GM23338 (cell line): ENCODE measurements around the gene SYNDIG1. TPM values are rescaled to one million over a fixed set of nuclear protein-coding genes. Genes with fewer than 3 reads are reported as not detected.
A peak's percentile ranks its signal among the peaks of the same experiment; 100 is the strongest.

Experiments
- ATAC-seq: fragments of 200-7000 bp; cut with Tn5 transposase; 3 replicates; pipeline ENCODE4 v1.9.1; 2020
- DNase-seq: peaks from one replicate; pipeline ENCODE4 v3.0.0-alpha.2; 2015; ENCODE audit warnings: low spot score
- H2AFZ ChIP-seq: fragments of 200-600 bp; sonication (generic); 2 replicates; pipeline ENCODE4 v1.8.0; 2016; ENCODE audit warnings: antibody characterized with exemption, mild to moderate bottlenecking, moderate library complexity
- H3F3A ChIP-seq: fragments of 200-600 bp; sonication (generic); replicated peaks from 2 replicates; pipeline ENCODE4 v1.8.0; 2017; ENCODE audit warnings: antibody characterized with exemption, mixed run types, low read depth
- H3K27ac ChIP-seq: fragments of 200-600 bp; sonication (generic); 2 replicates; pipeline ENCODE4 v1.6.1; 2016; ENCODE audit warnings: low read depth
- H3K27me3 ChIP-seq: fragments of 200-600 bp; sonication (generic); 2 replicates; pipeline ENCODE4 v1.8.0; 2016; ENCODE audit warnings: mild to moderate bottlenecking, mixed run types, moderate library complexity; ENCODE audit not compliant: insufficient read depth
- H3K36me3 ChIP-seq: fragments of 200-600 bp; sonication (generic); 2 replicates; pipeline ENCODE4 v1.8.0; 2016; ENCODE audit warnings: mild to moderate bottlenecking; ENCODE audit not compliant: insufficient read depth
- H3K4me1 ChIP-seq: fragments of 200-600 bp; sonication (generic); 2 replicates; pipeline ENCODE4 v1.8.0; 2016; ENCODE audit warnings: mild to moderate bottlenecking, moderate library complexity; ENCODE audit not compliant: insufficient read depth
- H3K4me2 ChIP-seq: fragments of 200-600 bp; sonication (generic); 2 replicates; pipeline ENCODE4 v1.7.1; 2017; ENCODE audit warnings: mixed run types
- H3K4me3 ChIP-seq: fragments of 200-600 bp; sonication (generic); 2 replicates; pipeline ENCODE4 v1.6.1; 2016; ENCODE audit warnings: mixed run types
- H3K79me2 ChIP-seq: fragments of 200-600 bp; sonication (generic); replicated peaks from 2 replicates; pipeline ENCODE4 v1.8.0; 2017; ENCODE audit warnings: mild to moderate bottlenecking; ENCODE audit not compliant: insufficient read depth
- H3K9me2 ChIP-seq: fragments of 200-600 bp; sonication (generic); 2 replicates; pipeline ENCODE4 v1.8.0; 2017; ENCODE audit not compliant: insufficient read depth
- H4K20me1 ChIP-seq: fragments of 200-600 bp; sonication (generic); replicated peaks from 2 replicates; pipeline ENCODE4 v1.8.0; 2017; ENCODE audit warnings: mild to moderate bottlenecking; ENCODE audit not compliant: insufficient read depth
- H3K27ac Mint-ChIP-seq: 2 replicates; pipeline ENCODE4 v1.8.0; 2020; ENCODE audit warnings: inconsistent platforms, mild to moderate bottlenecking, moderate library complexity, mixed read lengths
- H3K27me3 Mint-ChIP-seq: 3 replicates; pipeline ENCODE4 v1.8.0; 2022; ENCODE audit warnings: low read depth, mild to moderate bottlenecking, moderate library complexity, mixed read lengths, inconsistent platforms; ENCODE audit not compliant: insufficient read depth, poor library complexity
- H3K36me3 Mint-ChIP-seq: 3 replicates; pipeline ENCODE4 v1.8.0; 2021; ENCODE audit warnings: low read depth, mild to moderate bottlenecking, inconsistent platforms, moderate library complexity, mixed read lengths
- H3K4me1 Mint-ChIP-seq: 3 replicates; pipeline ENCODE4 v1.8.0; 2020; ENCODE audit warnings: mild to moderate bottlenecking, inconsistent platforms, mixed read lengths
- H3K4me3 Mint-ChIP-seq: 3 replicates; pipeline ENCODE4 v1.8.0; 2021; ENCODE audit warnings: moderate library complexity, mild to moderate bottlenecking, inconsistent platforms, mixed read lengths
- H3K9me3 Mint-ChIP-seq: 3 replicates; pipeline ENCODE4 v1.8.0; 2020; ENCODE audit warnings: moderate library complexity, mild to moderate bottlenecking, inconsistent platforms, mixed read lengths
- CREB1 ChIP-seq: fragments of 250-450 bp; sonication (Bioruptor Pico); IDR thresholded peaks from 2 replicates; pipeline ENCODE4 v1.5.0; 2020; ENCODE audit warnings: low read depth, mild to moderate bottlenecking, moderate library complexity
- CTCF ChIP-seq, 2 experiments: fragments of 200-600 bp in 1 of 2; sonication (generic) in 1 of 2; conservative IDR thresholded peaks; 2 replicates each; pipeline versions ENCODE4 v1.5.1 to v1.6.1; 2016 to 2017; ENCODE audit warnings: antibody characterized with exemption in 2 of 2, low read depth in 2 of 2, mild to moderate bottlenecking in 2 of 2, moderate library complexity in 1 of 2
- JUNB ChIP-seq: IDR thresholded peaks from one replicate; pipeline ENCODE4 v1.6.1; 2016; ENCODE audit warnings: antibody characterized with exemption; ENCODE audit not compliant: unreplicated experiment
- NANOG ChIP-seq: IDR thresholded peaks from 2 replicates; pipeline ENCODE4 v1.6.1; 2016; ENCODE audit warnings: antibody characterized with exemption, borderline replicate concordance
- STAT1 ChIP-seq: IDR thresholded peaks from one replicate; pipeline ENCODE4 v1.6.1; 2016; ENCODE audit warnings: antibody characterized with exemption; ENCODE audit not compliant: unreplicated experiment
- ZNF114 ChIP-seq: fragments of 250-450 bp; sonication (Bioruptor Pico); IDR thresholded peaks from 2 replicates; pipeline ENCODE4 v1.5.0; 2020; ENCODE audit warnings: mild to moderate bottlenecking, moderate library complexity
- ZNF331 ChIP-seq: fragments of 250-450 bp; sonication (Bioruptor Pico); IDR thresholded peaks from 2 replicates; pipeline ENCODE4 v1.5.0; 2020; ENCODE audit warnings: low read depth, mild to moderate bottlenecking, moderate library complexity
- polyA plus RNA-seq: library from polyadenylated mRNA; unstranded; fragments of >200 nt; fragmentation: Nextera tagmentation; extraction: Ambion mirVana; gene quantifications from 2 replicates; pipeline ENCODE4 v1.2.1, GENCODE V29; 2016
- total RNA-seq: library from RNA; depleted of rRNA; stranded (reverse); fragments of >200 nt; shearing (Covaris generic); gene quantifications from 2 replicates; pipeline ENCODE4 v1.2.3, GENCODE V29; 2014
- TF ChIP-seq, protein P1 (sequence below): IDR thresholded peaks from 2 replicates; pipeline ENCODE4 v1.6.1; 2016; ENCODE audit warnings: antibody characterized with exemption
- TF ChIP-seq, protein P2 (sequence below): fragments of 250-450 bp; sonication (Bioruptor Pico); IDR thresholded peaks from 2 replicates; pipeline ENCODE4 v1.5.0; 2020; ENCODE audit warnings: mild to moderate bottlenecking, moderate library complexity
- TF ChIP-seq, protein P3 (sequence below): IDR thresholded peaks from one replicate; pipeline ENCODE4 v1.6.1; 2018; ENCODE audit warnings: antibody characterized with exemption; ENCODE audit not compliant: unreplicated experiment

Gene SYNDIG1
- total and polyA plus RNA-seq, 2 experiments from 2014 or later: 2.8 to 4.8 TPM

DNA sequence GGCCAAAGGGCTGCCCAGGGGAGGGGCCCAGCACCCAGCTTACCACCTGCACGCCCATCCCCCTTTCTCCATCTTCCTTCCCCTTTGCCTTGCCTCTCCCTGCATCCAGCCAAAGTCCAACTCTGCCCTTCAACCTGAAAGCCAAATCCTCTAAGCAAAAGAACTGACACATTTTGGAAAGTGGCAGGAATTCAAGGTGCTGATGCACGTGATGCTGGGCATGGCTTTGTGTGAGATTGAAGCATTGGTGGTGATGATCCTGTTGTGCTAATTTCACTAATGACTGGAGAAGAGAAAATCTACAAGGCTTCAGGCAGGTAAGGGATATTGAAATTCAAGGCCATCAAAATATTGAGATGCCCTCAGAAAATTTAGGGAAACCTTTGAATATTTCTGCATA, 23.3 kb downstream of the SYNDIG1 start:
- Histone ChIP-seq H3K4me2 (0 out of 2 replicates have a peak overlapping the region, but pooled peaks have one; percentile 23), H3K4me3 (no peak overlapping the region), H4K20me1 (no peaks in the 10 kb centered on the region), H3K27me3 (no peaks in the 10 kb centered on the region), H3F3A (no peaks in the 10 kb centered on the region), H3K36me3 (no peaks in the 10 kb centered on the region), H3K79me2 (no peaks in the 10 kb centered on the region), H3K27ac (no peak overlapping the region), H3K4me1 (peaks cover 11% of the 10 kb centered on the region), H3K9me2 (no peaks in the 10 kb centered on the region), H2AFZ (no peak overlapping the region)
- DNase-seq: no peak
- Mint-ChIP-seq H3K27me3 (peaks cover 15% of the 10 kb centered on the region), H3K9me3 (no peaks in the 10 kb centered on the region; the same call in 2 of the 3 replicates), H3K4me1 (peaks cover 33% of the 10 kb centered on the region), H3K4me3 (peak overlapping the region; percentile 11; the same call in 1 of the 3 replicates), H3K27ac (no peak overlapping the region), H3K36me3 (peaks cover 8% of the 10 kb centered on the region; the same call in 2 of the 3 replicates)
- no peak for ATAC-seq
- no peak for TF ChIP-seq CREB1
- no peak for TF ChIP-seq NANOG
- no peak for TF ChIP-seq ZNF331 (CRISPR knock-in tag)

GRCh38 chr20:24493181-24493580, 23.8 kb downstream of the SYNDIG1 start:
- no peak for ATAC-seq
- Histone ChIP-seq H4K20me1 (no peaks in the 10 kb centered on the region), H3K36me3 (no peaks in the 10 kb centered on the region), H3K27me3 (no peaks in the 10 kb centered on the region), H3K4me2 (no peak overlapping the region), H3K9me2 (no peaks in the 10 kb centered on the region), H2AFZ (no peak overlapping the region), H3F3A (no peaks in the 10 kb centered on the region), H3K79me2 (no peaks in the 10 kb centered on the region), H3K4me1 (peaks cover 11% of the 10 kb centered on the region), H3K27ac (no peak overlapping the region), H3K4me3 (no peak overlapping the region)
- Mint-ChIP-seq H3K9me3 (no peaks in the 10 kb centered on the region; the same call in 2 of the 3 replicates), H3K27me3 (peaks cover 15% of the 10 kb centered on the region), H3K4me1 (peaks cover 33% of the 10 kb centered on the region), H3K27ac (no peak overlapping the region), H3K36me3 (peaks cover 5% of the 10 kb centered on the region; the same call in 2 of the 3 replicates), H3K4me3 (no peak overlapping the region)
- DNase-seq: no peak
- TF ChIP-seq ZNF114: no peak
- no peak for TF ChIP-seq CTCF (conservative IDR thresholded peaks at IDR 0.05; ENCODE audit: low read depth in 2 of 2)
- no peak for TF ChIP-seq STAT1
- TF ChIP-seq, protein P1, sequence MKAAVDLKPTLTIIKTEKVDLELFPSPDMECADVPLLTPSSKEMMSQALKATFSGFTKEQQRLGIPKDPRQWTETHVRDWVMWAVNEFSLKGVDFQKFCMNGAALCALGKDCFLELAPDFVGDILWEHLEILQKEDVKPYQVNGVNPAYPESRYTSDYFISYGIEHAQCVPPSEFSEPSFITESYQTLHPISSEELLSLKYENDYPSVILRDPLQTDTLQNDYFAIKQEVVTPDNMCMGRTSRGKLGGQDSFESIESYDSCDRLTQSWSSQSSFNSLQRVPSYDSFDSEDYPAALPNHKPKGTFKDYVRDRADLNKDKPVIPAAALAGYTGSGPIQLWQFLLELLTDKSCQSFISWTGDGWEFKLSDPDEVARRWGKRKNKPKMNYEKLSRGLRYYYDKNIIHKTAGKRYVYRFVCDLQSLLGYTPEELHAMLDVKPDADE: no peak
- no peak for TF ChIP-seq JUNB
- TF ChIP-seq, protein P2, sequence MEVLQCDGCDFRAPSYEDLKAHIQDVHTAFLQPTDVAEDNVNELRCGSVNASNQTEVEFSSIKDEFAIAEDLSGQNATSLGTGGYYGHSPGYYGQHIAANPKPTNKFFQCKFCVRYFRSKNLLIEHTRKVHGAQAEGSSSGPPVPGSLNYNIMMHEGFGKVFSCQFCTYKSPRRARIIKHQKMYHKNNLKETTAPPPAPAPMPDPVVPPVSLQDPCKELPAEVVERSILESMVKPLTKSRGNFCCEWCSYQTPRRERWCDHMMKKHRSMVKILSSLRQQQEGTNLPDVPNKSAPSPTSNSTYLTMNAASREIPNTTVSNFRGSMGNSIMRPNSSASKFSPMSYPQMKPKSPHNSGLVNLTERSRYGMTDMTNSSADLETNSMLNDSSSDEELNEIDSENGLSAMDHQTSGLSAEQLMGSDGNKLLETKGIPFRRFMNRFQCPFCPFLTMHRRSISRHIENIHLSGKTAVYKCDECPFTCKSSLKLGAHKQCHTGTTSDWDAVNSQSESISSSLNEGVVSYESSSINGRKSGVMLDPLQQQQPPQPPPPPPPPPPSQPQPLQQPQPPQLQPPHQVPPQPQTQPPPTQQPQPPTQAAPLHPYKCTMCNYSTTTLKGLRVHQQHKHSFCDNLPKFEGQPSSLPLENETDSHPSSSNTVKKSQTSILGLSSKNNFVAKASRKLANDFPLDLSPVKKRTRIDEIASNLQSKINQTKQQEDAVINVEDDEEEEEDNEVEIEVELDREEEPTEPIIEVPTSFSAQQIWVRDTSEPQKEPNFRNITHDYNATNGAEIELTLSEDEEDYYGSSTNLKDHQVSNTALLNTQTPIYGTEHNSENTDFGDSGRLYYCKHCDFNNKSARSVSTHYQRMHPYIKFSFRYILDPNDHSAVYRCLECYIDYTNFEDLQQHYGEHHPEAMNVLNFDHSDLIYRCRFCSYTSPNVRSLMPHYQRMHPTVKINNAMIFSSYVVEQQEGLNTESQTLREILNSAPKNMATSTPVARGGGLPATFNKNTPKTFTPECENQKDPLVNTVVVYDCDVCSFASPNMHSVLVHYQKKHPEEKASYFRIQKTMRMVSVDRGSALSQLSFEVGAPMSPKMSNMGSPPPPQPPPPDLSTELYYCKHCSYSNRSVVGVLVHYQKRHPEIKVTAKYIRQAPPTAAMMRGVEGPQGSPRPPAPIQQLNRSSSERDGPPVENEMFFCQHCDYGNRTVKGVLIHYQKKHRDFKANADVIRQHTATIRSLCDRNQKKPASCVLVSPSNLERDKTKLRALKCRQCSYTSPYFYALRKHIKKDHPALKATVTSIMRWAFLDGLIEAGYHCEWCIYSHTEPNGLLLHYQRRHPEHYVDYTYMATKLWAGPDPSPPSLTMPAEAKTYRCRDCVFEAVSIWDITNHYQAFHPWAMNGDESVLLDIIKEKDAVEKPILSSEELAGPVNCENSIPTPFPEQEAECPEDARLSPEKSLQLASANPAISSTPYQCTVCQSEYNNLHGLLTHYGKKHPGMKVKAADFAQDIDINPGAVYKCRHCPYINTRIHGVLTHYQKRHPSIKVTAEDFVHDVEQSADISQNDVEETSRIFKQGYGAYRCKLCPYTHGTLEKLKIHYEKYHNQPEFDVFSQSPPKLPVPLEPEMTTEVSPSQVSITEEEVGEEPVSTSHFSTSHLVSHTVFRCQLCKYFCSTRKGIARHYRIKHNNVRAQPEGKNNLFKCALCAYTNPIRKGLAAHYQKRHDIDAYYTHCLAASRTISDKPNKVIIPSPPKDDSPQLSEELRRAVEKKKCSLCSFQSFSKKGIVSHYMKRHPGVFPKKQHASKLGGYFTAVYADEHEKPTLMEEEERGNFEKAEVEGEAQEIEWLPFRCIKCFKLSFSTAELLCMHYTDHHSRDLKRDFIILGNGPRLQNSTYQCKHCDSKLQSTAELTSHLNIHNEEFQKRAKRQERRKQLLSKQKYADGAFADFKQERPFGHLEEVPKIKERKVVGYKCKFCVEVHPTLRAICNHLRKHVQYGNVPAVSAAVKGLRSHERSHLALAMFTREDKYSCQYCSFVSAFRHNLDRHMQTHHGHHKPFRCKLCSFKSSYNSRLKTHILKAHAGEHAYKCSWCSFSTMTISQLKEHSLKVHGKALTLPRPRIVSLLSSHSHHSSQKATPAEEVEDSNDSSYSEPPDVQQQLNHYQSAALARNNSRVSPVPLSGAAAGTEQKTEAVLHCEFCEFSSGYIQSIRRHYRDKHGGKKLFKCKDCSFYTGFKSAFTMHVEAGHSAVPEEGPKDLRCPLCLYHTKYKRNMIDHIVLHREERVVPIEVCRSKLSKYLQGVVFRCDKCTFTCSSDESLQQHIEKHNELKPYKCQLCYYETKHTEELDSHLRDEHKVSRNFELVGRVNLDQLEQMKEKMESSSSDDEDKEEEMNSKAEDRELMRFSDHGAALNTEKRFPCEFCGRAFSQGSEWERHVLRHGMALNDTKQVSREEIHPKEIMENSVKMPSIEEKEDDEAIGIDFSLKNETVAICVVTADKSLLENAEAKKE (CRISPR knock-in tag): no peak
- TF ChIP-seq, protein P3, sequence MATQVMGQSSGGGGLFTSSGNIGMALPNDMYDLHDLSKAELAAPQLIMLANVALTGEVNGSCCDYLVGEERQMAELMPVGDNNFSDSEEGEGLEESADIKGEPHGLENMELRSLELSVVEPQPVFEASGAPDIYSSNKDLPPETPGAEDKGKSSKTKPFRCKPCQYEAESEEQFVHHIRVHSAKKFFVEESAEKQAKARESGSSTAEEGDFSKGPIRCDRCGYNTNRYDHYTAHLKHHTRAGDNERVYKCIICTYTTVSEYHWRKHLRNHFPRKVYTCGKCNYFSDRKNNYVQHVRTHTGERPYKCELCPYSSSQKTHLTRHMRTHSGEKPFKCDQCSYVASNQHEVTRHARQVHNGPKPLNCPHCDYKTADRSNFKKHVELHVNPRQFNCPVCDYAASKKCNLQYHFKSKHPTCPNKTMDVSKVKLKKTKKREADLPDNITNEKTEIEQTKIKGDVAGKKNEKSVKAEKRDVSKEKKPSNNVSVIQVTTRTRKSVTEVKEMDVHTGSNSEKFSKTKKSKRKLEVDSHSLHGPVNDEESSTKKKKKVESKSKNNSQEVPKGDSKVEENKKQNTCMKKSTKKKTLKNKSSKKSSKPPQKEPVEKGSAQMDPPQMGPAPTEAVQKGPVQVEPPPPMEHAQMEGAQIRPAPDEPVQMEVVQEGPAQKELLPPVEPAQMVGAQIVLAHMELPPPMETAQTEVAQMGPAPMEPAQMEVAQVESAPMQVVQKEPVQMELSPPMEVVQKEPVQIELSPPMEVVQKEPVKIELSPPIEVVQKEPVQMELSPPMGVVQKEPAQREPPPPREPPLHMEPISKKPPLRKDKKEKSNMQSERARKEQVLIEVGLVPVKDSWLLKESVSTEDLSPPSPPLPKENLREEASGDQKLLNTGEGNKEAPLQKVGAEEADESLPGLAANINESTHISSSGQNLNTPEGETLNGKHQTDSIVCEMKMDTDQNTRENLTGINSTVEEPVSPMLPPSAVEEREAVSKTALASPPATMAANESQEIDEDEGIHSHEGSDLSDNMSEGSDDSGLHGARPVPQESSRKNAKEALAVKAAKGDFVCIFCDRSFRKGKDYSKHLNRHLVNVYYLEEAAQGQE: no peak
- TF ChIP-seq ZNF331 (CRISPR knock-in tag): no peak
